D341Med (cell line): ENCODE data around the gene IFTAP.
"Not testable (repeated sequence)": the region's sequence is repeated elsewhere in the genome, so short reads cannot be mapped to it uniquely, and the experiment has no call there.

ENCODE experiments used
- DNase-seq: peaks from one replicate; pipeline ENCODE4 v3.0.0; 2012; ENCODE audit warnings: low spot score

The IFTAP gene

GRCh38 chr11:36594316-36594989 is at the start of gene IFTAP:
Gene IFTAP (plus strand): TSS chr11:36594502. CDS start chr11:36610104, 15,602 bp downstream.
- DNase-seq: peak; percentile 77

GRCh38 chr11:36550385-36551115 is 43.8 kb upstream of the IFTAP start:
- no peak for DNase-seq

GRCh38 chr11:36557390-36557789 is 36.9 kb upstream of the IFTAP start:
- not testable (repeated sequence) for DNase-seq

GRCh38 chr11:36557991-36558390 is 36.3 kb upstream of the IFTAP start:
- no peak for DNase-seq

- DNase-seq: no peak
Measured at GRCh38 chr11:36558571-36559413, 35.5 kb upstream of the IFTAP start.

GRCh38 chr11:36564376-36565030 is 29.8 kb upstream of the IFTAP start:
- peak; percentile 72 for DNase-seq

- no peak for DNase-seq
Measured at GRCh38 chr11:36565031-36565610, 29.2 kb upstream of the IFTAP start.

GRCh38 chr11:36566407-36567053 is 27.8 kb upstream of the IFTAP start:
- DNase-seq: no peak

- DNase-seq: no peak
Measured at GRCh38 chr11:36567694-36568093, 26.6 kb upstream of the IFTAP start, which contains the start of gene RAG1. Gene RAG1 (plus strand): TSS chr11:36568007. CDS start chr11:36573305, 5,298 bp downstream.

GRCh38 chr11:36569095-36569494 is 25.2 kb upstream of the IFTAP start:
- DNase-seq: no peak

- DNase-seq: no peak
Measured at GRCh38 chr11:36574486-36574885, 19.8 kb upstream of the IFTAP start.

GRCh38 chr11:36577373-36577772 is 16.9 kb upstream of the IFTAP start:
- no peak for DNase-seq

GRCh38 chr11:36577859-36578258 is 16.4 kb upstream of the IFTAP start:
- no peak for DNase-seq

- DNase-seq: peak; percentile 39
Measured at GRCh38 chr11:36578458-36578857, 15.8 kb upstream of the IFTAP start.

GRCh38 chr11:36581536-36581935 is 12.8 kb upstream of the IFTAP start:
- DNase-seq: no peak

GRCh38 chr11:36583667-36584066 is 10.6 kb upstream of the IFTAP start:
- DNase-seq: no peak

- no peak for DNase-seq
Measured at GRCh38 chr11:36586543-36586942, 7.8 kb upstream of the IFTAP start.

GRCh38 chr11:36588099-36588498 is 6.2 kb upstream of the IFTAP start:
- DNase-seq: no peak

GRCh38 chr11:36590513-36590912 is 3.8 kb upstream of the IFTAP start:
- DNase-seq: no peak

- no peak for DNase-seq
Measured at GRCh38 chr11:36591433-36591832, 2.9 kb upstream of the IFTAP start.

- no peak for DNase-seq
Measured at GRCh38 chr11:36596880-36597279, 2.6 kb downstream of the IFTAP start.
